AG10803 (cell line): Measurements from ENCODE around the gene ITIH1.

Source experiments
- DNase-seq: peaks from one replicate; pipeline ENCODE4 v3.0.0; 2010; ENCODE audit warnings: low read depth
- H3K4me3 ChIP-seq: 2 replicates; pipeline ENCODE4 v1.5.1; 2011; ENCODE audit warnings: mild to moderate bottlenecking, low read length, control low read depth
- CTCF ChIP-seq: conservative IDR thresholded peaks from 2 replicates; pipeline ENCODE4 v1.5.1; 2011; ENCODE audit warnings: mild to moderate bottlenecking, low read length, control low read depth, inconsistent platforms

Gene ITIH1

GRCh38 chr3:52769786-52770455 lies 7.5 kb upstream of the ITIH1 start:
- DNase-seq: no peak
- H3K4me3 ChIP-seq: peak overlapping the region; percentile 84
- TF ChIP-seq CTCF: no peak

GRCh38 chr3:52770496-52771333 lies 6.7 kb upstream of the ITIH1 start, which contains the start of gene NEK4:
TSS of gene NEK4 (minus strand) at chr3:52770940. CDS start at chr3:52770746, 194 bp downstream.
- peak; percentile 86 for DNase-seq
- TF ChIP-seq CTCF: 0 out of 2 replicates have a peak, but pooled peaks have one; percentile 1
- H3K4me3 ChIP-seq: peak within 1 kb of the TSS; percentile 84

- no peak for DNase-seq
- no peak for TF ChIP-seq CTCF
- H3K4me3 ChIP-seq: peak overlapping the region; percentile 84
Measured at GRCh38 chr3:52771334-52771681, 6.1 kb upstream of the ITIH1 start.

GRCh38 chr3:52771702-52772101 lies 5.7 kb upstream of the ITIH1 start:
- H3K4me3 ChIP-seq: no peak overlapping the region
- DNase-seq: no peak
- no peak for TF ChIP-seq CTCF

GRCh38 chr3:52773361-52774065 lies 3.9 kb upstream of the ITIH1 start:
- no peak overlapping the region for H3K4me3 ChIP-seq
- TF ChIP-seq CTCF: no peak
- DNase-seq: no peak

- H3K4me3 ChIP-seq: no peak overlapping the region
- TF ChIP-seq CTCF: no peak
- DNase-seq: no peak
Measured at GRCh38 chr3:52774066-52774713, 3.2 kb upstream of the ITIH1 start.
